Trophoblast cell (in vitro differentiated cells and primary cell): ENCODE results near the gene NQO2.
"Not testable (repeated sequence)": the region's sequence is repeated elsewhere in the genome, so short reads cannot be mapped to it uniquely, and the experiment has no call there.

ENCODE experiments used
- DNase-seq, 2 donors: peaks; one replicate each; pipeline ENCODE4 v3.0.0-alpha.2; 2016
- H2AFZ ChIP-seq: 2 replicates; pipeline ENCODE4 v1.6.1; 2013; ENCODE audit warnings: low read length, moderate library complexity, mild to moderate bottlenecking; ENCODE audit not compliant: insufficient read depth, poor library complexity
- H2AK5ac ChIP-seq: 2 replicates; pipeline ENCODE4 v1.6.1; 2013; ENCODE audit warnings: mild to moderate bottlenecking, low read length
- H2BK120ac ChIP-seq: 2 replicates; pipeline ENCODE4 v1.6.1; 2013; ENCODE audit warnings: low read length, mild to moderate bottlenecking, moderate library complexity; ENCODE audit not compliant: insufficient read depth, poor library complexity
- H2BK12ac ChIP-seq: 2 replicates; pipeline ENCODE4 v1.6.1; 2013; ENCODE audit warnings: mild to moderate bottlenecking, low read length, moderate library complexity
- H2BK5ac ChIP-seq: 2 replicates; pipeline ENCODE4 v1.6.1; 2013; ENCODE audit warnings: low read length, low read depth, moderate library complexity, mild to moderate bottlenecking; ENCODE audit not compliant: poor library complexity
- H3K14ac ChIP-seq: 2 replicates; pipeline ENCODE4 v1.6.1; 2013; ENCODE audit warnings: mild to moderate bottlenecking, low read length
- H3K18ac ChIP-seq: 2 replicates; pipeline ENCODE4 v1.6.1; 2013; ENCODE audit warnings: mild to moderate bottlenecking, low read length
- H3K23ac ChIP-seq: 2 replicates; pipeline ENCODE4 v1.6.1; 2013; ENCODE audit warnings: low read length
- H3K27ac ChIP-seq: 2 replicates; pipeline ENCODE4 v1.5.1; 2013; ENCODE audit warnings: low read depth, mild to moderate bottlenecking, inconsistent platforms, low read length, moderate library complexity
- H3K27me3 ChIP-seq: 2 replicates; pipeline ENCODE4 v1.6.1; 2013; ENCODE audit warnings: inconsistent platforms, mild to moderate bottlenecking, low read length, moderate library complexity; ENCODE audit not compliant: insufficient read depth
- H3K36me3 ChIP-seq, 2 experiments: 1 replicate in 1 of 2; 2 replicates in 1 of 2; pipeline ENCODE4 v1.6.1; 2013; ENCODE audit warnings: low read length in 2 of 2, mild to moderate bottlenecking in 2 of 2, moderate library complexity in 1 of 2; ENCODE audit not compliant: insufficient read depth in 2 of 2, control insufficient read depth in 1 of 2
- H3K4ac ChIP-seq: 2 replicates; pipeline ENCODE4 v1.6.1; 2013; ENCODE audit warnings: low read depth, mild to moderate bottlenecking, low read length, moderate library complexity
- H3K4me1 ChIP-seq, 2 experiments: 1 replicate in 1 of 2; 2 replicates in 1 of 2; pipeline ENCODE4 v1.6.1; 2013; ENCODE audit warnings: low read length in 2 of 2, mild to moderate bottlenecking in 2 of 2, moderate library complexity in 1 of 2; ENCODE audit not compliant: insufficient read depth in 2 of 2, control insufficient read depth in 1 of 2
- H3K4me2 ChIP-seq: 2 replicates; pipeline ENCODE4 v1.6.1; 2013; ENCODE audit warnings: inconsistent platforms, mild to moderate bottlenecking, low read length, moderate library complexity
- H3K4me3 ChIP-seq: 2 replicates; pipeline ENCODE4 v1.5.1; 2013; ENCODE audit warnings: mild to moderate bottlenecking, low read depth, low read length, inconsistent platforms
- H3K79me1 ChIP-seq: one replicate; pipeline ENCODE4 v1.6.1; 2013; ENCODE audit warnings: low read length
- H3K79me2 ChIP-seq: 2 replicates; pipeline ENCODE4 v1.6.1; 2013; ENCODE audit warnings: low read length, mild to moderate bottlenecking; ENCODE audit not compliant: control insufficient read depth, insufficient read depth, poor library complexity
- H3K9ac ChIP-seq: 2 replicates; pipeline ENCODE4 v1.6.1; 2013; ENCODE audit warnings: mild to moderate bottlenecking, low read length
- H3K9me3 ChIP-seq: 2 replicates; pipeline ENCODE4 v1.6.1; 2013; ENCODE audit warnings: low read depth, mild to moderate bottlenecking, control low read depth, inconsistent platforms, low read length; ENCODE audit not compliant: insufficient read depth
- H4K12ac ChIP-seq: 2 replicates; pipeline ENCODE4 v1.6.1; 2013; ENCODE audit warnings: low read depth, mild to moderate bottlenecking, low read length, moderate library complexity
- H4K8ac ChIP-seq: 2 replicates; pipeline ENCODE4 v1.6.1; 2013; ENCODE audit warnings: low read depth, mild to moderate bottlenecking, low read length, moderate library complexity
- H4K91ac ChIP-seq: one replicate; pipeline ENCODE4 v1.6.1; 2013; ENCODE audit warnings: low read depth, mild to moderate bottlenecking, low read length, moderate library complexity
- WGBS: extraction: QIAGEN DNeasy Blood & Tissue Kit; methylation state at CpG from one replicate; pipeline ENCODE4 v1.1.7; 2013; ENCODE audit warnings: missing lambda C conversion rate; ENCODE audit not compliant: insufficient read length, insufficient coverage; ENCODE audit errors: extremely low coverage; 5-methylcytosine and 5-hydroxymethylcytosine counted together

NQO2 gene

DNA sequence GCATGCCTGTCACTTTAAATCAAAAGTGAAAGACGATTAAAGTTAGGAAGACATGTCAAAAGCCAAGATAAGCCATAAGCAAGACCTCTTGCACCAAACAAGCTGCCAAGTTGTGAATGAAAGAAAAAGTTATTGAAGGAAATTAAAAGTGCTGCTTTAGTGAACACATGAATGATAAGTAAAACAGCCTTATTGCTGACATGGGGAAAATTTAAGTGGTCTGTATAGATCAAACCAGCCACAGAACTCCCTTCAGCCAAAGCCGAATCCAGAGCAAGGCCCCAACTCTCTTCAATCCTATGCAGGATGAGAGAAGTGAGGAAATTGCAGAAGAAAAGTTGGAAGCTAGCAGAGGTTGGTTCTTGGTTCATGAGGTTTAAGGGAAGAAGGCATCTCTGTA lies 59.3 kb downstream of the NQO2 start:
- Histone ChIP-seq H2BK120ac (no peak overlapping the region), H3K27ac (no peak overlapping the region), H3K9ac (no peak overlapping the region), H4K8ac (no peak overlapping the region), H3K4me2 (no peak overlapping the region), H3K79me2 (peaks cover 3% of the 10 kb centered on the region), H3K9me3 (no peaks in the 10 kb centered on the region), H3K18ac (no peak overlapping the region), H2BK12ac (no peak overlapping the region), H3K14ac (no peak overlapping the region), H3K4me1 (peaks cover 2 to 5% of the 10 kb centered on the region in 2 experiments), H4K12ac (no peak overlapping the region), H3K4ac (no peak overlapping the region), H2AFZ (no peak overlapping the region), H4K91ac (no peak overlapping the region), H3K4me3 (no peak overlapping the region), H2AK5ac (no peak overlapping the region), H3K23ac (no peak overlapping the region), H2BK5ac (no peak overlapping the region), H3K27me3 (no peaks in the 10 kb centered on the region), H3K79me1 (peaks cover 4% of the 10 kb centered on the region), H3K36me3 (no peaks in the 10 kb centered on the region)
- no CpG with 5 or more reads among the region's 2 CpGs for WGBS
- no peak for DNase-seq

DNA sequence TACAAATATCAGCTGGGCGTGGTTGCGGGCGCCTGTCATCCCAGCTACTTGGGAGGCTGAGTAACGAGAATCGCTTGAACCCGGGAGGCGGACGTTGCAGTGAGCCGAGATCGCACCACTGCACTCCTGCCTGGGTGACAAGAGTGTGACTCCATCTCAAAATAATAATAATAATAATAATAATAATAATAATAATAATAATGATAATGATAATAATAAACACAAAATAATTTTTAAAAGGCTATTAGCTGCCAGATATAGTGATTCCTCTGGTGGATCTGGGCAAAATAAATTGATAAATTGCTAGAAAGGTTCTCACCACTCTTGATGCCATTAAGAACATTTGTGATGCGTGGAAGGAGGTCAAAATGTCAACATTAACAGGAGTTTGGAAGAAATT lies 60.4 kb downstream of the NQO2 start:
- H3K9me3 ChIP-seq, H3K23ac ChIP-seq, H2BK120ac ChIP-seq, H4K91ac ChIP-seq, H3K36me3 ChIP-seq, H4K12ac ChIP-seq, H2BK12ac ChIP-seq, H3K4ac ChIP-seq, H2AFZ ChIP-seq, H2AK5ac ChIP-seq, H4K8ac ChIP-seq, H3K79me1 ChIP-seq, H3K4me3 ChIP-seq, H3K4me2 ChIP-seq, H3K27me3 ChIP-seq, H3K9ac ChIP-seq, H2BK5ac ChIP-seq, H3K79me2 ChIP-seq, H3K14ac ChIP-seq, H3K18ac ChIP-seq, H3K4me1 ChIP-seq, H3K27ac ChIP-seq, DNase-seq: not testable (repeated sequence)
- WGBS: no CpG with 5 or more reads among the region's 11 CpGs

DNA sequence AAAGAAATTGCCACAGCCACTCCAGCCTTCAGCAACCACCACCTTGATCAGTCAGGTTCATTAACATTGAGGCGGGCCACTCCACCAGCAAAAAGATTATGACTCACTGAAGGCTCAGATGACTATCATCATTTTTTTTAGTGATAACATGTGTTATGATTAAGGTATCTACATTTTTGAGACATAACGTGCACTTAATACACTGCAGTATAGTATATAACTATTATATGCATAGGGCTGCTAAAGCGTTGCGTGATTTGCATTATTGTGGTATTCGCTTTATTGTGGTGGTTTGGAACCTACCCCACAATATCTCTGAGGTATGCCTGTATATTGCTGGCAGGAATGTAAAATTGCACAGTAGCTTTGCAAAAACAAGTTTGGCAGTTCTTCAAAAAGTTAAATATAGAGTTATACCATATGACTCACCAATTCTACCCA lies 61.8 kb downstream of the NQO2 start:
- H3K36me3 ChIP-seq: no peaks in the 10 kb centered on the region
- H3K9me3 ChIP-seq: no peaks in the 10 kb centered on the region
- no peak overlapping the region for H3K18ac ChIP-seq
- H3K4me1 ChIP-seq: no peaks in the 10 kb centered on the region
- no peak overlapping the region for H4K12ac ChIP-seq
- H3K14ac ChIP-seq: no peak overlapping the region
- WGBS: no CpG with 5 or more reads among the region's 5 CpGs
- H2BK12ac ChIP-seq: no peak overlapping the region
- H3K4ac ChIP-seq: no peak overlapping the region
- H3K79me2 ChIP-seq: peaks cover 5% of the 10 kb centered on the region
- no peak overlapping the region for H2BK5ac ChIP-seq
- no peak overlapping the region for H4K8ac ChIP-seq
- no peaks in the 10 kb centered on the region for H3K27me3 ChIP-seq
- no peak overlapping the region for H2AFZ ChIP-seq
- no peak overlapping the region for H2BK120ac ChIP-seq
- no peak overlapping the region for H2AK5ac ChIP-seq
- H4K91ac ChIP-seq: no peak overlapping the region
- no peak overlapping the region for H3K27ac ChIP-seq
- DNase-seq: peak; percentile 80 to 85
- peaks cover 5% of the 10 kb centered on the region for H3K79me1 ChIP-seq
- no peak overlapping the region for H3K9ac ChIP-seq
- no peak overlapping the region for H3K23ac ChIP-seq
- H3K4me3 ChIP-seq: no peak overlapping the region
- no peak overlapping the region for H3K4me2 ChIP-seq

DNA sequence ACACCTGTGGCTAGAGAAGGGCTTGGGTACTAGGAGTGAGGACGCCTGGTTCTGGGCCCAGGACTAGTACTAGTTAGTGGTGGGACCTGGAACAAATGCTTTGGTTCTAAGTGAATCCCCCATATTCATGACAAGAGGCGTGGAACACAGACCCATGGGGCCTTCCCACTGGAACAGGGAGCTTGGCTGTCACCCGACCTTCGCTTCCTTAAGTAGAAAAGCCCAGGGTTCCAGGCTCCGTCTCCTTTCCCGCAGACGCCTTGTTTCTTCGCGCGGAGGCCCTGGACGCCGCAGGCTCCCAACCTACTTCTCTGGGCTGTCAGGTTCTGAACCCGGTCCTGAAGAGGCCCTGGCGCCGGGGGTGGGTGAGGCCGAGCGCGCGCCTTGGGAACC lies 63.6 kb downstream of the NQO2 start:
- H3K14ac ChIP-seq, H2BK120ac ChIP-seq, H3K27ac ChIP-seq, H2BK12ac ChIP-seq, H4K12ac ChIP-seq, H3K4me3 ChIP-seq, DNase-seq, H4K8ac ChIP-seq, H3K4me1 ChIP-seq, H2AFZ ChIP-seq, H2BK5ac ChIP-seq, H3K23ac ChIP-seq, H2AK5ac ChIP-seq, H4K91ac ChIP-seq, H3K79me1 ChIP-seq, H3K18ac ChIP-seq, H3K9ac ChIP-seq, H3K79me2 ChIP-seq, H3K4ac ChIP-seq, H3K9me3 ChIP-seq, H3K36me3 ChIP-seq, H3K27me3 ChIP-seq: not testable (repeated sequence)
- peak overlapping the region; percentile 76 for H3K4me2 ChIP-seq
- WGBS: no CpG with 5 or more reads among the region's 19 CpGs
